HG03025 (cell line): ENCODE results near the gene FAM180A.
"Not testable (repeated sequence)": the region's sequence is repeated elsewhere in the genome, so short reads cannot be mapped to it uniquely, and the experiment has no call there.

Source experiments
- ATAC-seq: cut with Tn5 transposase; IDR thresholded peaks from one replicate; pipeline ENCODE4 v1.9.1; 2021; ENCODE audit warnings: mild to moderate bottlenecking, moderate library complexity; ENCODE audit not compliant: unreplicated experiment, low FRiP score

Gene FAM180A

DNA sequence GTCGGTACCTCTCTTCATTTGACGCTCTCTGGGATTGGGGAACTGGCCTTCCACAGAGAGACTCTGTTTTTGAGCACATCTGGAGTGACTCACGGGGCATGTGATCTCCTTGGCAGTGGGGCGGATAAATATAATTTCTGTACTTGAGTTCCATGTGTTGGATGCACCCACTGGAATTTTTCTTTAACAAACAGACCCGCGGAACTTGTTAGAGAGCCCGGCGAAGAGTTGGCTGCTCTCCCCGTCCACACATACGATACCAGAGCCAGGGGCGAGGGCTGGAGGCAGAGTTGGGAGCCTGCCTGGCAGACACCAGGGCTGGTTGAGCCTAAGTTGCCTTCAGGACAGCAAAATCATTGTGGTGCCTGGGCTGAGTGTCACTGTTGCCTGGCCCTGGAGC, at the start of gene FAM180A:
TSS of gene FAM180A (minus strand) at position 44 of the 400 bp plus-strand sequence. CDS start 233 bp downstream, outside the sequence.
- no peak for ATAC-seq

DNA sequence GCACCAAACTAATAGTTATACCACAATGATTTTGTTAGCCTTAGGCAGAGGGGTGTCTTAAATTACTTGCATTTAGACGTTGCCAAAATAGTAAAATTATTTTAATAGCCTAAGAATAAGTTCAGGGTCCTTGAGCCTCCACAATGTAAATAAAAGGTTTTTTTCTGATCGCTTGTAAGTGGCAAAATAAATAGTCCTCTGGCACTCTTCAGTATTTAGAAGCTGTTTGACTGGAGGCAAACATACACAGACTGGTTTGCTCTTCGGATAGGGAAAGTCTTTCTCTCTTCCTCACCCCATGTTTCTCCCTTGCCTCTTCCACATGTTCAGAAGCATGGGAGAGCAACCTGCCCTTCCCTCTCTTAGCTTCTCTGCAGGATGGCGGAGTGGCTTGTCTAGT, 49.5 kb upstream of the FAM180A start:
- no peak for ATAC-seq

DNA sequence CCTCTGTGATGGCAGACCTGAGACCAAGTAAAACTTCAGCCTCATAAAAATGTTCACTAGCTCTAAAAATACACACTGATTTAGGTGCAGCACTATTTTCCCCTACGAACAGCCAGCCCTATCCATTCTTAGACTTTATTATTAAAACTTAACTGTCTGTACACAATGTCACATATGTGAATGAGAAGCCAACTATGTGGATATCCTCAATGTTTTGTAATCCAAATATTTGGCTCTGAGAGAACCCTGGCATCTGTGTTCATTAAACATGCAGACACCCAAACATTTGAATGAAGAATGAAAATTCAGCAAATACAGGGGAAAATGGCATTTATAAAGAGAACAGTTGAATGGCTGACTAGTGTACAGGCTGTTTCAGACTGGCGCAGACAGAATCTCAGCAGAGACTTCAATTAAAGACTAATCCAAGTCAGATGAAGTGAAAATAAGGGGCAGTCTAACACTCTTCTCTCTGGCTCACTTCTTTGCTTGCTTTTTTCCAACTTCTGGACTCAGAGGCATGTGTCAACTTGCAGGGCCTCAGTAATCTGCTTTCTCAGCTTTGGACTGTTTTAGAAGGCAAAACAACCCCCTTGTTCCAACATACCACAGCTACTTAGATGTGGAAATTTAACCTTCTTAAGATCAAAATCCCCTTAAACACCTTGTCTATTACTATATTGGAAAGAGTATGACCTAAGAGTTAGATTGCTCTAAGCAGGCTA, 47.4 kb upstream of the FAM180A start:
- ATAC-seq, result no peak

DNA sequence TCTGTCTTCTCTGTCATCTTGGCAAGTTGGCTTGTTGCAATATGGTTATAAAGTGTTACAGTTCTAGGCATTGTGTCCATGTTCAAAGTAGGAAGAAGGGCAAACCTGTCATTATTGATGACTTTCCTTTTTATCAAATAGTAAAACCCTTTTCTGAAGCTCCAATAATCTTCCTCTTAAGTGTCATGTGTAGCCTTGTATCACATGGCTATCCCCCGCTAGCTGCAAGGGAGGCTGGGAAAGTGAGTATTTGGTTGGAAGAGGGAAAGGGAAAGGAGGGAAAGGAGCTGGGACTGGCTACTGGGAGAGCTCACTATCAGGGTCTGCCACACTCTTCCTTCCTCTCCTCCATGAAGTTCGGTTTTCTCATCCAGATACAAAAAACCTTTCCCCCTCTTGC, 45.2 kb upstream of the FAM180A start:
- no peak for ATAC-seq

GRCh38 chr7:135792866-135793265, 44.3 kb upstream of the FAM180A start:
- no peak for ATAC-seq

DNA sequence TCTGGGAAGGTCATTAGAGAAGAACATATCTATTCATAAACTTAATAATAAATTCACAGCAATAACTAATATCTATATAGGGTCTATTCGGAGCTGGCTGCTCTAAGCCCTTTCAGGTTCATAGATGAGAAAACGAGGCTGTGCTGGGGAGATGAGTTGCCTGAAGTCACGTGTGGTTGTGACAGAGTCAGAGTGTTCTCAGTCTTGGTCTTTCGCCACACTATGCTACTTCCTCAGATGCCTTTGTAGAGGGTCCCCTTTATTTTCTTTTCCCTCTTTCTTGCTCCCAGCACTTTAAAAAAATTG, 43.7 kb upstream of the FAM180A start:
- no peak for ATAC-seq

DNA sequence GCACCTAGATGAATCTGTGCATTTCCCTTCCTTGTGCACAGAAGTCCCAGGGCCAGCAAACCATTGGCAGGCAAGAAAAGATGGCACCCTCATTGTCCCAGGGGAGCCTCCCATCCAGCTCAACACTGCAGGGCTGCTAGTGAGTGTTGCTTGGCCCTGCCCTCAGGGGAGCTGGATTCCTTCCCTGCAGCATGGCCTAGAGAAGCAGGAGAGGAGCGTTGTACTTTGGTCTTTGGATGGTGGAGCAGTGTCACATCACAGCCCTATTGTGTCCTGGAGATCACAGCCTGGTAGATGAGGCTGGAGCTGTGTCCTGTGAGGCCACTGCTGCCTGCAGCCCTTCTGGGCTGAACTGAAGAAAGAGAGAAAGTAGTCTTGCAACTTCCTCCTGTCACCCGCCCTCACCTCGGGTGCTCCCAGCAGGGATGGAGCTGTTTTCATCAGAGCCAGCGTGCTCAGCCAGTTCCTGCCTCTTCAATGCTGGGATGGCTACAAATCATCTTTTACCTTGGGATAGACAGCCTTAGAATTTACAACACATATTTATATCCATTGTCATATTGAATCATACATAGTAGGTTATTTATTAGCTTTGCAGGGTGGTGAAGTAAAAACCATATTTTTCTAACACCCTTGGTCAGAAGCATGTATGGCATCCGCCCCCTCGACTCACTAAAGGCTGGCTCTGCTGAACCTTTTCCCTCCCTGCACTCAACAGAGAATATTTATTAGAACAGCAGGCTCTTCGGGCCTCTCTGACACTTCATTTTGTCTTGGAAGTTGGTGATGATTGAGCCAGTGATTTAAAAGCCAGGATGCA, 43.1 kb upstream of the FAM180A start:
- ATAC-seq, result no peak

GRCh38 chr7:135790371-135790977, 41.9 kb upstream of the FAM180A start:
- ATAC-seq, result no peak

DNA sequence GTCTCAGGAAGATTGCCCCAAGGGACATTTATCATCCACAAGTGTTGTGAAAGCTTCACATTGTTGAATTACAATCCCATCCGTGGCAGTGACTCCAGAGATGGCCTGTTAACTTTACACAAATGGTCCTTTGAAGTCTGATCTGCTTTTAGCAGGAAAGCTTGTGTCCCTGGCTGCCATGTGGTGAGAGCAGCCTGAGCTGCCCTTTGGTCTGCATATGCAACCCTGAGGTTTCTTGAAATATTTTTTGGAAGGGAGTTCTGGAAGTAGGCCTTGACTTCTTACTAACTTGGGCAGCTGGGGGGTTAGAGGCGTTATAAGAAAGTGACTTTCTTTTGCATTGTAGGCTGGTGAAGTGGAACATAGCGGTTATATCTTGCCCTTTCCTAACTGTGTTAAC, 41.3 kb upstream of the FAM180A start:
- no peak for ATAC-seq

DNA sequence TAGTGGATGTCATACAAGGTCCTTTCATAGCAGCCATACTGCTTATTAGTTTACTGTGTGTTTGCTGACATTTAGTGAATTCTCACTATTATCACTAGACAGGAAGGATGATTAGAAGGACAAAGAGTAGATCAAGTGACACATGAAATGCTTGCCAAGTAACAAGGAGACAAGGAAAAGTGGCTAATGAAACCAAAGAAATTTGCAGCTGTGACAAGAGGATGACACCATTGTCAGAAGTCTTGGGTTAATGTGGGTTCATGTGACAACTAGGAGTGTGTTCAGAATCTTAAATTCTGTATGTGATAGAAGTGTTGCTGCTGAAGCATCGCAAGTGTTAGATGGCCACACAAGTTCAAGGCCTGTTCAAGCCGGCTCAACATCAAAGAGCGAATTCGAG, 40.8 kb upstream of the FAM180A start:
- no peak for ATAC-seq

DNA sequence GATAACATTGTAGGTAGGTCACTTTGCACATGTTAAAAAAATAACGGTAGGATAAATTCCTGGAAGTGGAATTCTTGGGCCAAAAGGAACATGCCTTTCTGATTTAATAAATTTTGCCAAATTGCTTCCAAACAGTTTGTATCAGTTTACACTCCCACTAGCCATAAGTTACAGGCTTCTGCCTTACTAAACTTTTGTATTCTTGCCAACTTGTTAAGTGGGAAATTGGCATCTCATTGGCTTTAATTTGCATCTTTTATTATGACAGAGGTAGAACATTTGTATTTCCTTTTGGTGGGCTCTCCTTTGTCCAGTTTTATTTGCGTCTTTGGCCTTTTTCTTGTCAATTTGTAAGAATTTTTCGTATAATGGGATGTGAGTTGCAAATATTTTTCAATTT, 38.3 kb upstream of the FAM180A start:
- ATAC-seq, result no peak

DNA sequence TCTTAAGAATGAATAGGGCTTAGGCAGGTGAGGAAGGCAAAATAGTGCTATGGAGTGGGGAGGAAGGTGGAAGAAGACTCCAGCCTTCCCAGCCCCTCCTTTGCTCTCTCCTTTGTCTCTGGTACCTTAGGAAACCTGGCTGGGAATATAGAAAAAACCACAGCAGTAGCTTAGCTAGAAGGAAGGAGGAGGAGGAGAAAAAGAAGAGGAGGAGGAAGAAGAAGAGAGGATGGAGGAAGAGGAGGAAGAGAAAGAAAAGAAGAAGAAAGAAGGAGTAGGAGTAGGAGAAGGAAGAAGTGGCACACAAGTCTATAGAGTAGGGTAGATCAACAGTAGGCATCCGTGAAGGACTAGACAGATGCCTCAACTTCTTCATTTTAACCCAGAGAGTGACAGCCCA, 36.5 kb upstream of the FAM180A start:
- ATAC-seq, result no peak

DNA sequence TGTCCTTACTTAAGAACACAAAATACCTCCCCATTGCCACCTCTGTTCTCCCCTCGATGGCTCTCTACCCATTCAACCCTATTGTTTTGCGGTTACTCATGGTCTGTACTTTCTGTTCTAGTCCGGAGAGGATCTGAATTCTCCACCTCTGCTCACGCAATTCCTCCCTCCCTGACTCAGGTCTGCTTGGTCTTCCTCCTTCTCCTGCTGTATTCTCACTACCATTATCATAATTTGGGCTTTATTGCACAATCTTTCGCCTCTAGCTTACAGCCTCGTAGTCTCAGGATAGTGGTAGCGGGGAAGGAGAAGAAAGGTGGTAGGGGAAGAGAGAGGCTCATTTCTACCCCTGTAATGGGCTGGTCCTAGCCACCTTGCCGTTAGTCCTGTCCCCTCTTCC, 35.4 kb upstream of the FAM180A start:
- ATAC-seq, result no peak

DNA sequence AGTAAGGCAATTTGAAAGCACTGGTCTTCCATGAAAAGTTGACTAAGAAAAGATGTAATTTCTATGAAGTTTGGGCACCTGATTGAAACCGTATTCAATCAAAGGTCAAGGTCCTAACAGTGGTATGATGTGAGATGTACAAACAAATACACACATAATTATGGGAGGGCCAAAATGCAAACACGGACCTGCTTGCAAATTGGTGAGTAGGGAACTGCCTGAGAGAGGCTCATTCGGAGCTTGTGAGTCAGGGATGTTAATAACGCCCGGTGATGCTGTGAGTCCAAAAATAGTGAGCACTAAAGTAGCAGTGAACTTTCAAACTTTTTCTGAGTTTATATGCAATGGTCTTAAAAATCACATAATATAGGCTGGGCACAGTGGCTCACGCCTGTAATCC, 34.2 kb upstream of the FAM180A start:
- ATAC-seq, result no peak

DNA sequence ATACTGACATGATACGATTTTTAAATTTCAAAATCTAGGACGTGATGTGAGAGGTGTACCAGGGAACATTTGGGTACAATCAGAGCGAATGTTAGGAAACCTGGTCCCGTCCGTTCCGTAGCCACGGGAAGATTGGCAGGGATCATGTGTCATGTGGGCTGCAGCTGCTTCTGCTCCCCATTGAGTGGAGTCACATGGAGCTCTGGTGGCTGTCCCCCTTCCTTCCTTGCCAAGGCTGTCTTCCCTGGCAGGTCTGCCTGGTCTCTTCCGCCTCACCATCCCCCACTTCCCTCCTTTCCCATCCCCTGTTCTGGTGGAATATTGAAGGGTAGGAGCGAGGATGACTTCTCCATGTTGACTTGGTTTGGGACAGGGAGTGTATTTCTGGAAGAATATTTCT, 33.8 kb upstream of the FAM180A start:
- no peak for ATAC-seq

- ATAC-seq, result no peak
Observed at GRCh38 chr7:135777626-135778398, 29.2 kb upstream of the FAM180A start.

GRCh38 chr7:135775915-135776314, 27.3 kb upstream of the FAM180A start:
- not testable (repeated sequence) for ATAC-seq

DNA sequence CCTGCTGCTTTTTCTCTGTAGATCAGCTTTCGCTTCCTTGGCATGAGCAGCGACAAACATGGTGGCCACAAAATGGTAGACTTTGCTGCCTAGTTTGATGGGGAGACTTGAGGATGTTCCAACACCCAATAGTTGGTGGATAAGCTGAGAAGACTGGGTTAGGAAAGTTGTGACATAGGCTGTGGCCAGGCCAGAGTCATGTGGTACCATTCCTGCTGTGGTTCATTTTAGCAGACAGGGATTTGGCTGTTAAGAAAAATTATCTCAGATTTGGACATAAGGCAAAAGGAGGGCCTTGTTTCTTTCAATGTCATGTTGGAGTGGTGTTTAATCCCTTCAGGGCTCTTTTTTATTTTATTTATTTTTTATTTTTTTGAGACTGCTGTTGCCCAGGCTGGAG, 26.6 kb upstream of the FAM180A start:
- ATAC-seq, result no peak

- no peak for ATAC-seq
Observed at GRCh38 chr7:135774284-135774683, 25.7 kb upstream of the FAM180A start.

DNA sequence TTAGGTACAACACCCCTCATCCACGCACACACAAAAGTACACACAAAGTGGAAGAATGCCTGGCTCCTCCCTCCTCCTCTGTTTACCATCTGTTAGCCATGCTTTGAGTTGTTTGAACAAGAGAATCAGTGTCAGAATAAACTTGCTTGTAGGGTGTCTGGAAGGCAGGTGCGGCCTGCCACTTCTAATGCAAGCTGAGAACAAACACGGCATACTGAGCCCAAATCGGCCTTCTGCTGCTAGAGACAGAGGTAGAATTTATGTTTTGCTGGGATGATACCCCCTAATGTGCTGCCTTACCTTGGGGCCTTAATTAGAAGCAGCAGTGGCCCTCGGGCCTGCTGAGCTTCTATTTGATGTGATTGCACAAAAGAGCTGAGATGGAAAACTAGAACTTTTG, 24.9 kb upstream of the FAM180A start:
- no peak for ATAC-seq

DNA sequence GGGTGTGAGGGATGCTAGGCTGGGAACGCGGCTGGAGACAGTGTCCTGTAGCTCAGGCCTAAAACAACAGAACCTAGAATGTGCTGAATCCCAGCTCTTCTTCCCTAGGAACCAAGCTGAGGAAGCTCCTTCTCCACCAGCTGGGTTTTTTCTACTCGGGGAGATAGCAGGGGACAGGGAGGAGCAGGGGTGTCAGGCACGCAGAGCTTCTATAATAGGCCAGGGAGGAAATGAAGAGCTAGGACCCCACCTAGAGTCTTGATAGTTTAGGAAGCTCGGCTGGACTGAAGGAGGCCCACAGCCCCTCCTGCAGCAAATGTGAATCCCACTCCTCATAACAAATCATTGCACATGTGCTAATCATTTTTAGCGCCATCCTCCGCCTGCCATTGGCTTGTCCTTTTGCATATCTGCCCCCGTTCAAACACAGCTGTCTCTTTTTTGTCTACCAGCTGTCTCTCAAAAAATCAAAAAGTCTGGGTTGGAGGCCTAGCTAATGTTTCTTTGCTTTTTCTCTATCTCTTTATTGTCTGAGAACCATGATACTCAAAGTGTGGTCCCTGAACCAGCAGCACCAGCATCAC, 24.1 kb upstream of the FAM180A start:
- ATAC-seq, result no peak
